ENCODE measurements around the gene CX3CL1.
"Not testable (repeated sequence)": the region's sequence is repeated elsewhere in the genome, so short reads cannot be mapped to it uniquely, and the experiment has no call there.

DNA sequence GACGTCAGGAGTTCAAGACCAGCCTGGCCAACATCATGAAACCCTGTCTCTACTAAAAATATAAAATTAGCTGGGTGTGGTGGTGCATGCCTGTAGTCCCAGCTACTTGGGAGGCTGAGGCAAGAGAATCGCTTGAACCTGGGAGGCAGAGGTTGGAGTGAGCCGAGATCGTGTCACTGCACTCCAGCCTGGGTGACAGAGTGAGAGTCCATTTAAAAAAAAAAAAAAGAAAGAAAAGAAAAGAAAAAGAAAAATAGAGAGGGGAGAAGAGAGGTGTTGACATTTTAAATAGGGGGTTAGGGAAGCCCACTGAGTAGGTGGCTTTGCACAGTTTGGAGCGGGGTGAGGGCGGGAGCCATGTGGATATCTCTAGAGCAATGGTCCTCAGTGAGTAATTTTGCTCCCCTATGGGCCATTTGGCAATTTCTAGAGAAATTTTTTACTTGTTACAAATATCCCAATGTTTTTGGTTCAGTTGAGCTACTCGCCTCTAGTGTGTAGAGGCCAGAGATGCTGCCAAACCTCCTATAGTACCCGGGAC lies 2.7 kb downstream of the CX3CL1 start:
- TF ChIP-seq, protein P1, sequence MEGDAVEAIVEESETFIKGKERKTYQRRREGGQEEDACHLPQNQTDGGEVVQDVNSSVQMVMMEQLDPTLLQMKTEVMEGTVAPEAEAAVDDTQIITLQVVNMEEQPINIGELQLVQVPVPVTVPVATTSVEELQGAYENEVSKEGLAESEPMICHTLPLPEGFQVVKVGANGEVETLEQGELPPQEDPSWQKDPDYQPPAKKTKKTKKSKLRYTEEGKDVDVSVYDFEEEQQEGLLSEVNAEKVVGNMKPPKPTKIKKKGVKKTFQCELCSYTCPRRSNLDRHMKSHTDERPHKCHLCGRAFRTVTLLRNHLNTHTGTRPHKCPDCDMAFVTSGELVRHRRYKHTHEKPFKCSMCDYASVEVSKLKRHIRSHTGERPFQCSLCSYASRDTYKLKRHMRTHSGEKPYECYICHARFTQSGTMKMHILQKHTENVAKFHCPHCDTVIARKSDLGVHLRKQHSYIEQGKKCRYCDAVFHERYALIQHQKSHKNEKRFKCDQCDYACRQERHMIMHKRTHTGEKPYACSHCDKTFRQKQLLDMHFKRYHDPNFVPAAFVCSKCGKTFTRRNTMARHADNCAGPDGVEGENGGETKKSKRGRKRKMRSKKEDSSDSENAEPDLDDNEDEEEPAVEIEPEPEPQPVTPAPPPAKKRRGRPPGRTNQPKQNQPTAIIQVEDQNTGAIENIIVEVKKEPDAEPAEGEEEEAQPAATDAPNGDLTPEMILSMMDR (IDR thresholded peaks at IDR 0.05), result not testable (repeated sequence)
- not testable (repeated sequence) for TF ChIP-seq POLR2A (IDR thresholded peaks at IDR 0.05)

Measured in uterus (tissue), 2 donors.